HG03103 (cell line): ENCODE data around the gene PPP1R37.

Experiments
- ATAC-seq: cut with Tn5 transposase; IDR thresholded peaks from one replicate; pipeline ENCODE4 v1.9.1; 2021; ENCODE audit warnings: low read depth; ENCODE audit not compliant: unreplicated experiment

Gene PPP1R37

GRCh38 chr19:45186509-45187334 is 93.7 kb downstream of the PPP1R37 start:
- no peak for ATAC-seq

DNA sequence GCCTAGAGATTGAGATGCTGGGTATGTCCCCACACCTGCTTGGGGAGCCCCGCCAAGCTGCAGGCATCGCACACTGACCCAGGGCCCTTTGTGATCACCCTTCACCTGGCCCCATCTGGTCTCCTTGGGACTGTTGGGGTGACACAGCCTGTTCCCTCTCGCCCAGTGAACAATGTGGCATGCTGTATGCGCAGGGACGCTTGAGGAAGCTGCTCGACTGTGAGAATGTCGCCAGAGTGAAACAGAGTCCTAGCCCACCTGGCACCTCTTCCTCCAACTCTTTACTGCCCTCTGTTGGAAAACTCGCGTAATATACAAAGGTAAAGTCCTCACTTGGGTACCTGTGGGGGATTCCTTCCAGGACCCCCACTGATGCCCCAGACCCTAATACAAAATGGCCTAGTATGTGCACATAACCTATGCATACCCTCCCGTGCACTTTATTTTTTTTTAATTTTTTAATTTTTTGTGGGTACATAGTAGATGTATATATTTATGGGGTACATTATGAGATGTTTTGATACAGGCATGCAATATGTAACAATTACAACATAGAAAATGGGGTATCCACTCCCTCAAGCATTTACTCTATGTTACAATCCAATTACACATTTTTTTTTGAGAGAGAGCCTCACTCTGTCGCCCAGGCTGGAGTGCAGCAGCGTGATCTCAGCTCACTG is 94.6 kb downstream of the PPP1R37 start:
- no peak for ATAC-seq

- no peak for ATAC-seq
These were observed 97.0 kb downstream of the PPP1R37 start for GRCh38 chr19:45189971-45190370.

DNA sequence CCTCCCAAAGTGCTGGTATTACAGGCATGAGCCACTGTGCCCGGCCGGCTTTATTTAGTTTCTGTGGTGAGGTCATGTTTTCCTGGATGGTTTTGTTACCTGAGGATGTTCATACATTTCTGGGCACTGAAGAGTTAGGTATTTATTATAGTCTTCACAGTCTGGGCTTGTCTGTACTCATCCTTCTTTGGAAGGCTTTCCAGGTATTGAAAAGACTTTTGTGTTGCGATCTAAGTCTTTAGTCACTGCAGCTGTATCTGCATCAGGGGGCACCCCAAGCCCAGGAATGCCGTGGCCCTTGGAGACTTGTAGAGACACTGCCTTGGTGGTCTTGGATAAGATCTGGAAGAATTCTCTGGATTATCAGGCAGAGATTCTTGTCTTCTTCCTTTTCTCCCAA is 98.4 kb downstream of the PPP1R37 start:
- no peak for ATAC-seq

DNA sequence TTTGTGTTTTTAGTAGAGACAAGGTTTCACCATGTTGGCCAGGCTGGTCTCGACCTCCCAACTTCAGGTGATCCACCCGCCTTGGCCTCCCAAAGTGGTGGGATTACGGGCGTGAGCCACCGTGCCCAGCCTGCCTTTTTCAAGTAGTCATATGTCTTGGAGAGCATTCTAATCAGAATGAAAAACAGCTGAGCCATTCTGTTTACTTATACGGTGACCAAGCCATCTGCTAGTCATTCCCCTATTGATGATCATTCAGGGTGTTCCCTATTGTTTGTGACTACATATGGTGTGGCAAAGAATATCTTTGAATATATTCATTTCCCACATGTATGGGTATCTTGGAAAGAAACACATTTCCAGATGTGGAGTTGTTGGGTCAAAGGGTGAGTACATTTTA is 102.8 kb downstream of the PPP1R37 start:
- no peak for ATAC-seq
